Activated CD4-positive, alpha-beta T cell treated with anti-CD3 and anti-CD28 coated beads for 4 hours (primary cell): ENCODE data around the gene KLRC1.
"Not testable (repeated sequence)": the region's sequence is repeated elsewhere in the genome, so short reads cannot be mapped to it uniquely, and the experiment has no call there.

Source experiments
- DNase-seq, 2 donors: peaks; one replicate each; pipeline ENCODE4 v3.0.0-alpha.2; 2020

KLRC1 gene

GRCh38 chr12:10453156-10453555 lies at the start of gene KLRC1:
TSS of gene KLRC1 (minus strand) at chr12:10453377. CDS start at chr12:10451156, 2,221 bp downstream.
- no peak for DNase-seq

GRCh38 chr12:10501030-10501429 lies 47.9 kb upstream of the KLRC1 start:
- DNase-seq: no peak

- no peak for DNase-seq
Observed at GRCh38 chr12:10498042-10498441, 44.9 kb upstream of the KLRC1 start.

- no peak for DNase-seq
Observed at GRCh38 chr12:10497602-10498001, 44.4 kb upstream of the KLRC1 start.

- no peak for DNase-seq
Observed at GRCh38 chr12:10491766-10492165, 38.6 kb upstream of the KLRC1 start.

- DNase-seq: not testable (repeated sequence)
Observed at GRCh38 chr12:10487328-10487727, 34.2 kb upstream of the KLRC1 start.

- not testable (repeated sequence) for DNase-seq
Observed at GRCh38 chr12:10481901-10482300, 28.7 kb upstream of the KLRC1 start.

GRCh38 chr12:10472808-10473207 lies 19.6 kb upstream of the KLRC1 start:
- DNase-seq: not testable (repeated sequence)

- no peak for DNase-seq
Observed at GRCh38 chr12:10469701-10470100, 16.5 kb upstream of the KLRC1 start.

GRCh38 chr12:10466311-10466710 lies 13.1 kb upstream of the KLRC1 start:
- DNase-seq: no peak

DNA sequence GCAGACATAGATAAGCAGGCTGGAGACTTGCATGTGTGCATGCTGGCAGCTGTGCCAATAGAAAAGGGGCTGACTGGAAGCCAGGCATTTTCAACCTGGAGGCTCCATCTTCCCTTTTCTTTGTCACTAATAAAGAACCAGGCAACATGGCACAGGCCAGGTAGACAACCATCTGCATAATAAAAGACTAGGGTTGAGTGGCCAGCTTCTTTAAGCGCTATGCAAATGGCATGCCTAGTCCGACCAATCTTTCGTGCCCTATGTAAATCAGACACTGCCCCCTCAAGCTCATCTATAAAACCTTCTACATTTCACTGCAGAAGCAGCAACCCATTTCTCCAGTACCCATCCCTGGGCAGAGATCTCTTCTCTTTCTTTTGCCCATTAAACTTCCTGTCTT lies 4.6 kb upstream of the KLRC1 start:
- no peak for DNase-seq

- DNase-seq: no peak
Observed at GRCh38 chr12:10456856-10457255, 3.7 kb upstream of the KLRC1 start.

- no peak for DNase-seq
Observed at GRCh38 chr12:10455766-10456165, 2.6 kb upstream of the KLRC1 start.

DNA sequence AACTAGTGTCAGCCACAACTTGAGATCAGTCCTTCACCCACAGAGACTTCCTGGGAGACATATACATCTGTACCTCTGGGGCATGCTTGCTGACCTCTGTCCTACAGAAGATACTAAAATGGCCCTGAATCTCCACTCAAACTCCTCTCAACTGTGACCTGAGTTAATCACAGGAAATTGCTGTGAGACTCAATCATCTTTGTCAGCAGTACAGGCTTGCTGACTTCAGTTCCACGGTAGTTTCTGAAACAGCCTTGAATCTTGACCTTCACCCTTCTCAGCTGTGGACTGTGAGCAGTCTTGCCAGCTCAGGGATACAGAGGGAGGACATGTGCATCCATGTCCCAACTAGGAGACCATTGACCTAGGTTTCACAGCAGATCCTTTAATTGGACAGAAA lies 1.4 kb upstream of the KLRC1 start:
- no peak for DNase-seq

DNA sequence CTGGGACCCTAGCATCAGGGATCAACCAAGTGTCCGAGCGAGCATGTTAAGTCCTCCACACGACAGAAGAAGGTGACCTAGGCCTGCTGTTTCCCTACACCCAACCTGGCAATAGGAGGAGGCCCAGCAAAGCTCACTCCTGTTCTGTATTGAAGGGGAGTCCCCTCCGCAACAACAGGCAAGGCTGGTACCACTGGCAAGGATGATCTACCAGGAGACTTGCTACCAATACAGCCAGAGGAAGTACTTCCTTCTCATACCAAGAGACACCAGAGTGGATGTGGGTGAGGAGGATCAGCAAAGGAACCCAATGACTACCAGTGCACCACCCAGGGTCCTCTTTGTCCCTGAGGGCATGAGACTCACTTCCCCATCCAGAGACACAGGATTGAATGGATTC lies 4.9 kb downstream of the KLRC1 start:
- DNase-seq: no peak

- DNase-seq: not testable (repeated sequence)
Observed at GRCh38 chr12:10446052-10446451, 7.1 kb downstream of the KLRC1 start.

DNA sequence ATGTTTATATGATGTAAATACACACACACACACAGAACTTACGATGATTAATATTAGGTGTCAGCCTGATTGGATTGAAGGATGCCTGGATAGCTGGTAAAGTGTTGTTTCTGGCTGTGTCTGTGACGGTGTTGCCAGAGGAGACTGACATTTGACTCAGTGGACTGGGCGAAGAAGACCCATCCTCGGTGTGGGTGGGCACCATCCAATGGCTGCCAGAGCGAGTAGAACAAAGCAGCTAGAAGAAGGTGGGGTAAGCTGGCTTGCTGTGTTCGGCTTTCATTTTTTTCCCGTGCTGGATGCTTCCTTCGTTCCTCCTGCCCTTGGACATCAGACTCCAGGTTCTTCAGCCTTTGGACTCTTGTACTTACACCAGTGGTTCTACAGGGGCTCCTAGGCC lies 12.0 kb downstream of the KLRC1 start:
- DNase-seq: not testable (repeated sequence)

GRCh38 chr12:10439608-10440274 lies 13.4 kb downstream of the KLRC1 start:
- not testable (repeated sequence) for DNase-seq

DNA sequence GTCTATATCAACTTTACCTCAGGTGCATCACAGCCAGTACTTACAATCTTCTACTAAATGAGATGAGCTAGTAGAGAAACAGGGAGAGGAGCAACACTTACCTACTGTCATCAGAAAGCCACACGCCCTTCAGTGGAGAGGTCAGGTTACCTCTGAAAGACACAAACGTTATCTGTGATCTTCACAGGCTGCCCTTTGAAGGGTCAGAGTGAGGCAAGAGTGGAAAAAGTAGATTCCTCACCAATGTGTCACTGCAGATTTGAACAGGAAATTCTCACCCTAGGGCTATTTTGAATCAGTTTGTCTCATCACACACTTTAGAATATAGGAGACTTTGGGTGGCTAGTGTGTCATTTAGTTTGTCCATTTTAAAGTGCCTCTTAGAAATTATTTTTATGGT lies 15.6 kb downstream of the KLRC1 start:
- DNase-seq: not testable (repeated sequence)

DNA sequence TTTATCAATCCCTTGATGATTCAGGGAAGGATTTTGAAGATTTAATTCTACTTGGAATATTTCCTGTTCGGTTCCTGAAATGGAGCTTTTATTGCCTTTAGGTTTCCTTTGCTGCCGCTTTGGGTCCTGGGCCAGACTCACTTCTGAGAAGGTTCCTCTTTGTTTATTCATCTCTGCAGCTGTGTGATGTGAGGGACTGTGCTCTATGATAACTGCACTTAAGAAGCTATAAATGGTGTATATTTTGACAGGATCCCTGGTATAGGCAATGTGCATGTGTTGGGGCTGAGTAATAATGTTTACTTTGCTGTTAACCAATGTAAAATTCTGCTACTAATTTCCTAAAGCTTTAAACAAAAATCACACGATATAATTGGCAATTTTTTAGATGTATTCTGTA lies 17.4 kb downstream of the KLRC1 start, which contains the start of gene KLRC2:
Gene KLRC2 (minus strand): TSS at position 195 of the 400 bp plus-strand sequence. CDS start 24 bp downstream, at position 171.
- not testable (repeated sequence) for DNase-seq

GRCh38 chr12:10430623-10431022 lies 22.6 kb downstream of the KLRC1 start:
- DNase-seq: not testable (repeated sequence)

DNA sequence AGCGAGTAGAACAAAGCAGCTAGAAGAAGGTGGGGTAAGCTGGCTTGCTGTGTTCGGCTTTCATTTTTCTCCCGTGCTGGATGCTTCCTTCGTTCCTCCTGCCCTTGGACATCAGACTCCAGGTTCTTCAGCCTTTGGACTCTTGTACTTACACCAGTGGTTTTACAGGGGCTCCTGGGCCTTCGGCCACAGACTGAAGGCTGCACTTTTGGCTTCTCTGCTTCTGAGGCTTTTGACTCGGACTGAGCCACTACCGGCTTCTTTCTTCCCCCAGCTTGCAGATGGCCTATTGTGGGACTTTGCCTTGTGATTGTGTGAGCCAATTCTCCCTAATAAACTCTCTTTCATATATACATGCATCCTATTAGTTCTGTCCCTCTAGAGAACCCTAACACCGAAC lies 27.2 kb downstream of the KLRC1 start:
- not testable (repeated sequence) for DNase-seq

- DNase-seq: not testable (repeated sequence)
Observed at GRCh38 chr12:10424260-10424899, 28.8 kb downstream of the KLRC1 start.

- DNase-seq: not testable (repeated sequence)
Observed at GRCh38 chr12:10422159-10422558, 31.0 kb downstream of the KLRC1 start.
